Activated CD8-positive, alpha-beta T cell treated with anti-CD3 and anti-CD28 coated beads for 36 hours (primary cell): ENCODE measurements around the gene PRPF19. TPM values are rescaled to one million over a fixed set of nuclear protein-coding genes. Genes with fewer than 3 reads are reported as not detected.

Experiments
- ATAC-seq: fragments of 200-7000 bp; cut with Tn5 transposase; one replicate; pipeline ENCODE4 v1.10.0; 2021; ENCODE audit warnings: mild to moderate bottlenecking, moderate library complexity
- CTCF ChIA-PET: fragments of 350-600 bp; sonication (Branson Sonifier 250); formaldehyde crosslinking; loops from one replicate; lab custom pipeline; 2021; ENCODE audit warnings: antibody characterized with exemption; lab: Charles Lee
- POLR2A ChIA-PET: fragments of 350-600 bp; sonication (Branson Sonifier 250); formaldehyde crosslinking; loops from one replicate; lab custom pipeline; 2021; ENCODE audit warnings: antibody characterized with exemption; lab: Charles Lee
- DNase-seq: peaks from one replicate; pipeline ENCODE4 v3.0.0-alpha.2; 2020
- H3K27ac Mint-ChIP-seq: one replicate; pipeline ENCODE4 v1.8.0; 2021; ENCODE audit warnings: mild to moderate bottlenecking, mixed read lengths
- H3K27me3 Mint-ChIP-seq: one replicate; pipeline ENCODE4 v1.8.0; 2021; ENCODE audit warnings: mixed read lengths
- H3K36me3 Mint-ChIP-seq: one replicate; pipeline ENCODE4 v1.8.0; 2021; ENCODE audit warnings: low read depth, mixed read lengths
- H3K4me1 Mint-ChIP-seq: one replicate; pipeline ENCODE4 v1.8.0; 2021; ENCODE audit warnings: low read depth, mixed read lengths
- H3K4me3 Mint-ChIP-seq: one replicate; pipeline ENCODE4 v1.8.0; 2021; ENCODE audit warnings: mild to moderate bottlenecking, moderate library complexity, mixed read lengths
- H3K9me3 Mint-ChIP-seq: one replicate; pipeline ENCODE4 v1.8.0; 2021; ENCODE audit warnings: mixed read lengths
- CTCF ChIP-seq: fragments of 200-600 bp; IDR thresholded peaks from one replicate; pipeline ENCODE4 v1.8.0; 2022; ENCODE audit warnings: antibody characterized with exemption, mild to moderate bottlenecking
- intact Hi-C: fragments of 100-400 bp; cut with micrococcal nuclease; formaldehyde crosslinking; loops from one replicate; pipeline ENCODE4 v1.10.0; 2022
- total RNA-seq, 2 experiments: library from RNA; stranded (reverse); gene quantifications; one replicate each; pipeline ENCODE4 v1.2.3, GENCODE V29; 2021

PRPF19 gene
- total RNA-seq, 2 experiments from 2014 or later = 142 to 150 TPM

- TF ChIP-seq CTCF = no peak
- Mint-ChIP-seq H3K4me1 (no peaks in the 10 kb centered on the region), H3K9me3 (no peaks in the 10 kb centered on the region), H3K4me3 (no peak overlapping the region), H3K27me3 (no peaks in the 10 kb centered on the region), H3K27ac (no peak overlapping the region), H3K36me3 (peaks cover 22% of the 10 kb centered on the region)
- DNase-seq (no peak), ATAC-seq (no peak)
- POLR2A ChIA-PET = interaction anchor here (1.2 kb wide), 1 partner anchor 8 kb away, joined by 3 read pairs; no protein-coding TSS in a partner anchor
- CTCF ChIA-PET = interaction anchor here (0.7 to 2.6 kb wide), 3 partner anchors 8 to 50 kb away, joined by 3 to 11 read pairs (median 5); no protein-coding TSS in a partner anchor
- intact Hi-C loops = no loop called here
Measured at GRCh38 chr11:60880643-60881282, 25.6 kb downstream of the PRPF19 start.

DNA sequence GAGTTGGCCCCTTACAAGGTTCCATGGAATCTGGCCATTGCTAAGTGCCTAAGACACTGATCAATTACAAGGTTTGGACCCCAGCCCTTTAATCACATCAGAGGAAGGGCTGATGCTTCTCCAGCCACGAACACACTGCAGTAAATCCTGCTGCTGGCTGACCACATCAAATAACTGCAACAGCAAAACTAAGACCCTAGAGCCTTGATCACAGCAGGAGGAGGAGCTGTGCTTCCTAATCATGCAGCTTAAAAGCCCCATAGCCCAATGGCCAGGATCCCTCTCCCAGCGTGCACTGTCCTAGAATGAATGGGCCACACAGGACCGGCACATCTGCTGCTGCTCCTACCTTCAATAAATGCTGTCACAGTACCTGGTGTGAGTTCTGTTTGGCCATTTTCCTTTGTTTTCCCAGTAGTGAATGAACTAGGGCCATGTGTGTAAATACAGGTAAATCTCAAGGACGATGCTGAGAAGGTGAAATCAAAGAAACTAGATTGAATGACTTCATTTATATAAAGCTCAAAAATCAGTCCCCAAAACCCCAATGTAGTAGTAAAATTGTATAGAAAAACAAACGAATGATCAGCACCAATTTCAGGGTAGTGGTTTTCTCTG, 26.3 kb downstream of the PRPF19 start:
- CTCF ChIA-PET = interaction anchor here (0.7 to 0.9 kb wide), 2 partner anchors 9 to 49 kb away, joined by 3 to 5 read pairs; no protein-coding TSS in a partner anchor
- ATAC-seq (no peak), DNase-seq (no peak)
- intact Hi-C loops = no loop called here
- Mint-ChIP-seq H3K9me3 (no peaks in the 10 kb centered on the region), H3K36me3 (peaks cover 20% of the 10 kb centered on the region), H3K27me3 (no peaks in the 10 kb centered on the region), H3K4me3 (no peak overlapping the region), H3K4me1 (no peaks in the 10 kb centered on the region), H3K27ac (no peak overlapping the region)
- TF ChIP-seq CTCF = no peak
- POLR2A ChIA-PET = no interaction called here

- Mint-ChIP-seq H3K4me1 (no peaks in the 10 kb centered on the region), H3K27me3 (no peaks in the 10 kb centered on the region), H3K9me3 (no peaks in the 10 kb centered on the region), H3K4me3 (no peak overlapping the region), H3K36me3 (peaks cover 20% of the 10 kb centered on the region), H3K27ac (no peak overlapping the region)
- TF ChIP-seq CTCF = no peak
- DNase-seq (no peak), ATAC-seq (no peak)
- ChIA-PET CTCF (interaction anchor here (1.6 to 1.7 kb wide), 2 partner anchors 9 to 48 kb away, joined by 8 read pairs; no protein-coding TSS in a partner anchor), POLR2A (no interaction called here)
- intact Hi-C loops = no loop called here
Measured at GRCh38 chr11:60879104-60879503, 27.3 kb downstream of the PRPF19 start.

GRCh38 chr11:60878245-60879101, 27.9 kb downstream of the PRPF19 start:
- ATAC-seq = no peak
- Mint-ChIP-seq H3K27ac (no peak overlapping the region), H3K4me1 (peaks cover 4% of the 10 kb centered on the region), H3K36me3 (peaks cover 15% of the 10 kb centered on the region), H3K27me3 (no peaks in the 10 kb centered on the region), H3K9me3 (no peaks in the 10 kb centered on the region), H3K4me3 (no peak overlapping the region)
- ChIA-PET CTCF (interaction anchor here (0.9 to 5.0 kb wide), 4 partner anchors 9 to 103 kb away, joined by 3 to 19 read pairs (median 8); no protein-coding TSS in a partner anchor), POLR2A (no interaction called here)
- DNase-seq = no peak
- intact Hi-C loops = no loop called here
- no peak for TF ChIP-seq CTCF
